Measurements from ENCODE around the gene RBMS1. TPM values are rescaled to one million over a fixed set of nuclear protein-coding genes. Genes with fewer than 3 reads are reported as not detected.
"Not testable (repeated sequence)": the region's sequence is repeated elsewhere in the genome, so short reads cannot be mapped to it uniquely, and the experiment has no call there.

RBMS1 gene
- total and polyA plus RNA-seq, 2 experiments from 2014 or later, result 55.5 to 94.8 TPM

GRCh38 chr2:160421646-160422501 lies 71.7 kb downstream of the RBMS1 start:
- not testable (repeated sequence) for H3F3A ChIP-seq (replicated peaks; ENCODE audit: low read depth); H3K4me3 ChIP-seq; H3K27ac Mint-ChIP-seq; H3K4me2 ChIP-seq; H3K9me3 Mint-ChIP-seq; DNase-seq (ENCODE audit: low spot score); ATAC-seq; H3K27me3 Mint-ChIP-seq (ENCODE audit: insufficient read depth, low read depth, poor library complexity); H2AFZ ChIP-seq; H3K4me3 Mint-ChIP-seq; H3K9me2 ChIP-seq (ENCODE audit: insufficient read depth); H4K20me1 ChIP-seq (replicated peaks; ENCODE audit: insufficient read depth); H3K27ac ChIP-seq (ENCODE audit: low read depth); H3K36me3 ChIP-seq (ENCODE audit: insufficient read depth); H3K27me3 ChIP-seq (ENCODE audit: insufficient read depth); H3K36me3 Mint-ChIP-seq (ENCODE audit: low read depth)
- Histone ChIP-seq H3K79me2 (replicated peaks; ENCODE audit: insufficient read depth) (peaks cover 20% of the 10 kb centered on the region), H3K4me1 (ENCODE audit: insufficient read depth) (peaks cover 28% of the 10 kb centered on the region)
- H3K4me1 Mint-ChIP-seq, result peaks cover 29% of the 10 kb centered on the region

GRCh38 chr2:160420711-160421110 lies 72.9 kb downstream of the RBMS1 start:
- Histone ChIP-seq H3K79me2 (replicated peaks; ENCODE audit: insufficient read depth) (peaks cover 20% of the 10 kb centered on the region), H3F3A (replicated peaks; ENCODE audit: low read depth) (no peaks in the 10 kb centered on the region)

GRCh38 chr2:160419776-160420505 lies 73.7 kb downstream of the RBMS1 start:
- H3K4me1 Mint-ChIP-seq, result peaks cover 36% of the 10 kb centered on the region
- H3F3A ChIP-seq (replicated peaks; ENCODE audit: low read depth), result no peaks in the 10 kb centered on the region
- TF ChIP-seq POLR2AphosphoS5 (IDR thresholded peaks at IDR 0.05; ENCODE audit: low read depth) (no peak), CREB1 (CRISPR knock-in tag; IDR thresholded peaks at IDR 0.05; ENCODE audit: low read depth) (no peak), ZNF331 (CRISPR knock-in tag; IDR thresholded peaks at IDR 0.05; ENCODE audit: low read depth) (no peak), REST (IDR thresholded peaks at IDR 0.05; ENCODE audit: unreplicated experiment) (no peak), EZH2 (IDR thresholded peaks at IDR 0.05; ENCODE audit: low read depth, unreplicated experiment) (no peak), ZNF114 (CRISPR knock-in tag; IDR thresholded peaks at IDR 0.05) (no peak), CTCF (conservative IDR thresholded peaks at IDR 0.05; ENCODE audit: low read depth in 2 of 2) (no peak), JUNB (IDR thresholded peaks at IDR 0.05; ENCODE audit: unreplicated experiment) (no peak)

More at GRCh38 chr2:160420711-160421110, 72.9 kb downstream of the RBMS1 start:
- H4K20me1 ChIP-seq (replicated peaks; ENCODE audit: insufficient read depth), result peaks cover 9% of the 10 kb centered on the region; the same call in 1 of the 2 replicates
- DNase-seq (ENCODE audit: low spot score), result no peak
- Mint-ChIP-seq H3K4me3 (no peak overlapping the region), H3K4me1 (peaks cover 34% of the 10 kb centered on the region), H3K27me3 (ENCODE audit: insufficient read depth, low read depth, poor library complexity) (no peaks in the 10 kb centered on the region), H3K27ac (no peak overlapping the region), H3K9me3 (no peaks in the 10 kb centered on the region), H3K36me3 (ENCODE audit: low read depth) (peaks cover 6% of the 10 kb centered on the region; the same call in 2 of the 3 replicates)
- H3K36me3 ChIP-seq (ENCODE audit: insufficient read depth), result no peaks in the 10 kb centered on the region
- no peak overlapping the region for H3K4me3 ChIP-seq
- H3K9me2 ChIP-seq (ENCODE audit: insufficient read depth), result no peaks in the 10 kb centered on the region
- H3K27me3 ChIP-seq (ENCODE audit: insufficient read depth), result no peaks in the 10 kb centered on the region
- H3K27ac ChIP-seq (ENCODE audit: low read depth), result no peak overlapping the region
- H3K4me1 ChIP-seq (ENCODE audit: insufficient read depth), result peaks cover 33% of the 10 kb centered on the region
- H3K4me2 ChIP-seq, result no peak overlapping the region
- no peak for ATAC-seq
- TF ChIP-seq ETS1 (IDR thresholded peaks at IDR 0.05) (no peak), POLR2AphosphoS5 (IDR thresholded peaks at IDR 0.05; ENCODE audit: low read depth) (no peak)
- no peak overlapping the region for H2AFZ ChIP-seq

More at GRCh38 chr2:160419776-160420505, 73.7 kb downstream of the RBMS1 start:
- DNase-seq (ENCODE audit: low spot score) (no peak), ATAC-seq (no peak)
- H3K4me3 Mint-ChIP-seq, result no peak overlapping the region
- Histone ChIP-seq H4K20me1 (replicated peaks; ENCODE audit: insufficient read depth) (peaks cover 9% of the 10 kb centered on the region; the same call in 1 of the 2 replicates), H3K27ac (ENCODE audit: low read depth) (no peak overlapping the region), H3K36me3 (ENCODE audit: insufficient read depth) (no peaks in the 10 kb centered on the region), H3K9me2 (ENCODE audit: insufficient read depth) (no peaks in the 10 kb centered on the region), H3K79me2 (replicated peaks; ENCODE audit: insufficient read depth) (peaks cover 18% of the 10 kb centered on the region), H3K4me3 (no peak overlapping the region), H3K4me1 (ENCODE audit: insufficient read depth) (peaks cover 37% of the 10 kb centered on the region), H3K27me3 (ENCODE audit: insufficient read depth) (no peaks in the 10 kb centered on the region), H3K4me2 (no peak overlapping the region), H2AFZ (no peak overlapping the region)
- no peaks in the 10 kb centered on the region for H3K27me3 Mint-ChIP-seq (ENCODE audit: insufficient read depth, low read depth, poor library complexity)
- H3K9me3 Mint-ChIP-seq, result no peaks in the 10 kb centered on the region
- peaks cover 6% of the 10 kb centered on the region; the same call in 2 of the 3 replicates for H3K36me3 Mint-ChIP-seq (ENCODE audit: low read depth)
- peak overlapping the region; percentile 22; the same call in 1 of the 2 replicates for H3K27ac Mint-ChIP-seq

All from GM23338 (cell line).